HL-60 (cell line): ENCODE results near the gene ZNF512B.
"Not testable (repeated sequence)": the region's sequence is repeated elsewhere in the genome, so short reads cannot be mapped to it uniquely, and the experiment has no call there.

Source experiments
- DNase-seq, 2 experiments: peaks; one replicate each; pipeline ENCODE4 v3.0.0-alpha.2; 2010 to 2020; ENCODE audit warnings: low read depth in 1 of 2, low spot score in 1 of 2
- H3K27ac ChIP-seq: fragments of 250-450 bp; sonication (Bioruptor Pico); replicated peaks from 2 replicates; pipeline ENCODE4 v1.5.1; 2020; ENCODE audit warnings: mild to moderate bottlenecking, moderate library complexity
- H3K27me3 ChIP-seq: fragments of 250-450 bp; sonication (Bioruptor Pico); 2 replicates; pipeline ENCODE4 v1.5.1; 2021; ENCODE audit warnings: mild to moderate bottlenecking, moderate library complexity; ENCODE audit not compliant: insufficient read depth, poor library complexity, severe bottlenecking
- H3K4me3 ChIP-seq: replicated peaks from 2 replicates; pipeline ENCODE4 v1.5.1; 2011; ENCODE audit warnings: mild to moderate bottlenecking, control low read depth, low read length; ENCODE audit not compliant: insufficient read depth
- GABPA ChIP-seq: IDR thresholded peaks from 2 replicates; pipeline ENCODE4 v1.6.1; 2012; ENCODE audit warnings: low read depth
- POLR2AphosphoS5 ChIP-seq: IDR thresholded peaks from 2 replicates; pipeline ENCODE4 v1.6.1; 2012; ENCODE audit warnings: low read depth
- REST ChIP-seq: IDR thresholded peaks from 2 replicates; pipeline ENCODE4 v1.6.1; 2012; ENCODE audit warnings: low read depth; ENCODE audit not compliant: insufficient replicate concordance
- SPI1 ChIP-seq: IDR thresholded peaks from 2 replicates; pipeline ENCODE4 v1.6.1; 2012; ENCODE audit warnings: low read depth, mild to moderate bottlenecking, borderline replicate concordance
- TF ChIP-seq, protein P1 (sequence below): IDR thresholded peaks from one replicate; pipeline ENCODE4 v1.5.1; 2011; ENCODE audit warnings: low read length, control low read depth, inconsistent platforms; ENCODE audit not compliant: insufficient read depth

Gene ZNF512B

GRCh38 chr20:63964412-63964811 is 5.3 kb downstream of the ZNF512B start:
- H3K27ac ChIP-seq = no peak overlapping the region
- no peak for TF ChIP-seq SPI1
- TF ChIP-seq GABPA = no peak
- no peak for TF ChIP-seq POLR2AphosphoS5
- TF ChIP-seq REST = no peak
- TF ChIP-seq, protein P1, sequence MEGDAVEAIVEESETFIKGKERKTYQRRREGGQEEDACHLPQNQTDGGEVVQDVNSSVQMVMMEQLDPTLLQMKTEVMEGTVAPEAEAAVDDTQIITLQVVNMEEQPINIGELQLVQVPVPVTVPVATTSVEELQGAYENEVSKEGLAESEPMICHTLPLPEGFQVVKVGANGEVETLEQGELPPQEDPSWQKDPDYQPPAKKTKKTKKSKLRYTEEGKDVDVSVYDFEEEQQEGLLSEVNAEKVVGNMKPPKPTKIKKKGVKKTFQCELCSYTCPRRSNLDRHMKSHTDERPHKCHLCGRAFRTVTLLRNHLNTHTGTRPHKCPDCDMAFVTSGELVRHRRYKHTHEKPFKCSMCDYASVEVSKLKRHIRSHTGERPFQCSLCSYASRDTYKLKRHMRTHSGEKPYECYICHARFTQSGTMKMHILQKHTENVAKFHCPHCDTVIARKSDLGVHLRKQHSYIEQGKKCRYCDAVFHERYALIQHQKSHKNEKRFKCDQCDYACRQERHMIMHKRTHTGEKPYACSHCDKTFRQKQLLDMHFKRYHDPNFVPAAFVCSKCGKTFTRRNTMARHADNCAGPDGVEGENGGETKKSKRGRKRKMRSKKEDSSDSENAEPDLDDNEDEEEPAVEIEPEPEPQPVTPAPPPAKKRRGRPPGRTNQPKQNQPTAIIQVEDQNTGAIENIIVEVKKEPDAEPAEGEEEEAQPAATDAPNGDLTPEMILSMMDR = no peak
- H3K27me3 ChIP-seq = no peaks in the 10 kb centered on the region
- no peak for DNase-seq
- no peak overlapping the region for H3K4me3 ChIP-seq

- no peak for TF ChIP-seq GABPA
- TF ChIP-seq SPI1 = no peak
- TF ChIP-seq POLR2AphosphoS5 = no peak
- no peak for TF ChIP-seq REST
- H3K27me3 ChIP-seq = no peaks in the 10 kb centered on the region
- DNase-seq = no peak
- no peak overlapping the region for H3K27ac ChIP-seq
- no peak overlapping the region for H3K4me3 ChIP-seq
Measured at GRCh38 chr20:63963784-63964301, 5.9 kb downstream of the ZNF512B start.

GRCh38 chr20:63963348-63963741 is 6.4 kb downstream of the ZNF512B start:
- DNase-seq = no peak
- TF ChIP-seq SPI1 = no peak
- no peak for TF ChIP-seq GABPA
- Histone ChIP-seq H3K27me3 (no peaks in the 10 kb centered on the region), H3K4me3 (no peak overlapping the region), H3K27ac (no peak overlapping the region)

DNA sequence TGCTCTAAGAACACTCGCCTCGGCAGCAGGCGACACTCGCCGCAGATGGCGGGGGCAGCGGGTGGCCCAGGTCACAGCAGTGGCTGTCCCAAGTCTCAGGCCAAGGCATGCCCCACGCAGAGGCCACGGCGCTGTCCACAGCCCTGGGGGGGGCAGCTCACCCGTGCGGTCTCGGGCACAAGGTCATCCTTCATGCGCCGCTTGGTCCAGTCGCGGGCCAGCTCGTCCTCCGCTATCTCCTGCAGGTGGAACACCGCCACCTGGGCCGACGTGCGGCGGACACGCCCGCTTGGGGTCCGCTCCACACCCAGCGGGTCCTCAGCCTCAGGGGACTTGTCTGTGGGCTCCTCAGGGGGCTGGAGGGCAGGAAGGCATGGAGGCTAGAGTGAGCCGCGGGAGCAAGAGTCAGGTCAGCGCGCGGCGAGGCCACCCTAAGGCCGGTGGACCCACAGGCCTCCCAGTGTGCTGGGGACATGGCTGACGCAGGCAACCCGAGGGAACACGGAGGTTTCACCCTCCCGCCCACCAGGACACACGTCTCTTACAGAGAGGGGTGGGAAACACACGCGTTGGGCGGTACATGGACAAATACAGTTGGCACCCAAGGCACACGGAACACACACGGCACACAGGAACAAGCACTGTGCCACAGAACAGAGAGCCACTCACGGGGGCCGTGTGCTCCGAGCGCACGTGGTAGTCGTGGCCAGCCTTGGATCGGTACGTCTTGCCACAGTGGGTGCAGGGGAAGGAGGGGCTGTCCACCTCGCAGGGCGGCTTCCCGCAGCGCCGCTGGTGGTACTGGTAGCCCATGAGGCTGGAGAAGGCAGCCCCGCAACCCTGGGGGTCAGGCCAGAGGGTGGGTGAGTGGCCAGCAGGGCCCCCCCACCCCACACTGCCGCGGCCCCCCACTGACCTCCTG is 7.0 kb downstream of the ZNF512B start:
- no peak for TF ChIP-seq GABPA
- TF ChIP-seq POLR2AphosphoS5 = no peak
- DNase-seq = no peak
- no peak overlapping the region for H3K4me3 ChIP-seq
- H3K27me3 ChIP-seq = no peaks in the 10 kb centered on the region
- no peak overlapping the region for H3K27ac ChIP-seq

DNA sequence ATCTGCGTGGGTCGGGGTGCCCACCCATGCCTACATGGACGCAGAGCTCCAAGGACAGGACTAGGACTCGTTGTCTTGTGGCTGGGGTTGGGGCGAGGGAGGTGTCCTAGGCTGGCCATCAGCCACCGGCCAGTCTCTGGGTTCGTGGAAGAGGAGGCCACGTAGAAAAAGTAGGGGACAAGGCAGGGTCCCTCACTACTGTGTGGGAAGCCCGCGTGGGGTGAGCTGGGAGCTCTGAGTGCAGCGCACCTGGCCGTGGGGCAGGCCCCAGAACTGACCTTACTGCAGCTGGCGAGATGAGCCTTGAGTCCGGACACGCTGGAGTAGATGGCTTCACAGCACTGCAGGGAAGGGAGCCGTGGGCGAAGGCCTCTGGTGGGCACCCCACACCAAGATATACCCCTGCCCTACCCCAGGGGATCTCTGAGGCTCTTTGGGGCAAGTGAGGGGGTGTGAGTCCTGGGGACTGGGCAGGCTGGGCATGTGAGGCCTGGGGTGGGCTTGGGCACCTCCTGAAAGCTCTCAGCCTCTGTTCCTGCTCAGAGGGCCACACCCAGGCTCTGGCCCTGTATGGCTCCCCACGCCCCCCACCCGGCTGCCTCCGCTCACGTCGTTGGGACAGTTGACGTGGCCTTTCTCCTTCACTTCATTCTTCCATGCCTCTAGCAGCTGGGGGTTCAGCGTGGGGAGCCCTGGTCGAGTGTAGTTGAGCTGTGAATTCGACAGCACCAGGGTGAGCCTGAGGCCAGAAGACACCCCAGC is 7.9 kb downstream of the ZNF512B start:
- DNase-seq = no peak
- Histone ChIP-seq H3K27me3 (no peaks in the 10 kb centered on the region), H3K27ac (no peak overlapping the region), H3K4me3 (no peak overlapping the region)
- no peak for TF ChIP-seq SPI1

GRCh38 chr20:63960654-63961621 is 8.8 kb downstream of the ZNF512B start:
- DNase-seq, H3K27me3 ChIP-seq, H3K4me3 ChIP-seq, H3K27ac ChIP-seq: not testable (repeated sequence)
